ENCODE data around the gene PTPRN2. TPM values are rescaled to one million over a fixed set of nuclear protein-coding genes. Genes with fewer than 3 reads are reported as not detected.

The PTPRN2 gene
- total and polyA plus RNA-seq, 2 of the 8 experiments (the other 6 are each of a cell fraction or from before 2014, with no cell fraction given), result 2.6 to 4.5 TPM

- Histone ChIP-seq H4K20me1 (replicated peaks in 1 of 2; ENCODE audit: control insufficient read depth in 1 of 2, insufficient read depth in 2 of 2, low read length in 2 of 2) (no peaks in the 10 kb centered on the region), H3K9me3 (ENCODE audit: insufficient read depth in 2 of 2, low read depth in 1 of 2, low read length in 1 of 2) (no peaks in the 10 kb centered on the region; a peak in 1 of 4 replicates), H3K14ac (ENCODE audit: insufficient read length) (no peak overlapping the region), H4K91ac (replicated peaks; ENCODE audit: insufficient read length, low read length) (no peak overlapping the region), H2AK5ac (ENCODE audit: low read depth, low read length) (no peak overlapping the region), H2AFZ (ENCODE audit: low read length) (no peak overlapping the region), H3K4me3 (ENCODE audit: extremely low read depth in 1 of 4, insufficient read depth in 2 of 4, low read depth in 3 of 4, low read length in 4 of 4) (no peak overlapping the region), H2BK15ac (ENCODE audit: low read length) (no peak overlapping the region), H2BK5ac (ENCODE audit: low read depth, low read length) (no peak overlapping the region), H4K5ac (ENCODE audit: insufficient read length, low read depth, low read length) (no peak overlapping the region), H3K18ac (ENCODE audit: extremely low read depth, low read length) (no peak overlapping the region), H3K27ac (ENCODE audit: low read depth, low read length) (no peak overlapping the region), H3K23ac (ENCODE audit: insufficient read length) (no peak overlapping the region), H3K4ac (replicated peaks; ENCODE audit: insufficient read length, low read depth, low read length) (no peak overlapping the region), H3K4me1 (replicated peaks in 1 of 4; ENCODE audit: control insufficient read depth in 3 of 4, insufficient read depth in 4 of 4, low read length in 3 of 4) (peaks cover 0 to 13% (median 7%) of the 10 kb centered on the region in 4 experiments; a peak in 6 of 7 replicates), H3K27me3 (replicated peaks in 1 of 4; ENCODE audit: control insufficient read depth in 3 of 4, extremely low read depth in 1 of 4, insufficient read depth in 3 of 4, low read length in 3 of 4) (no peaks in the 10 kb centered on the region; a peak in 2 of 7 replicates), H3K79me1 (ENCODE audit: low read depth, low read length) (no peaks in the 10 kb centered on the region), H3K9ac (replicated peaks in 1 of 4; ENCODE audit: extremely low read depth in 1 of 4, low read depth in 3 of 4, low read length in 3 of 4) (no peak overlapping the region), H2BK20ac (ENCODE audit: low read length) (no peak overlapping the region), H2BK120ac (replicated peaks; ENCODE audit: low read depth, low read length) (no peak overlapping the region), H3K56ac (replicated peaks; ENCODE audit: insufficient read length, low read depth, low read length) (no peak overlapping the region), H3K79me2 (ENCODE audit: control insufficient read depth in 1 of 2, insufficient read depth in 2 of 2, low read length in 2 of 2) (no peaks in the 10 kb centered on the region), H3K36me3 (ENCODE audit: control insufficient read depth in 2 of 4, insufficient read depth in 4 of 4, low read length in 3 of 4) (no peaks in the 10 kb centered on the region), H2BK12ac (ENCODE audit: low read depth, low read length) (no peak overlapping the region), H3K23me2 (ENCODE audit: low read depth, low read length) (peaks cover 2% of the 10 kb centered on the region; the same call in 1 of the 2 replicates), H3K4me2 (ENCODE audit: insufficient read depth in 1 of 2, low read depth in 2 of 2, low read length in 2 of 2) (no peak overlapping the region), H4K8ac (ENCODE audit: extremely low read depth, insufficient read depth, low read length) (no peak overlapping the region; the same call in 1 of the 2 replicates)
- CTCF ChIA-PET (ENCODE audit: partially characterized antibody), result interaction anchor here (1.5 kb wide), 1 partner anchor 30 kb away, joined by 4 read pairs; no protein-coding TSS in a partner anchor
- FAIRE-seq, result no peak
- no peak for DNase-seq (ENCODE audit: low read depth in 1 of 2, low spot score in 2 of 2)
- WGBS, 2 experiments (ENCODE audit: extremely low coverage in 1 of 2, insufficient coverage in 1 of 2, insufficient read length in 1 of 2, insufficient replicate concordance in 2 of 2, low coverage in 1 of 2, low lambda C conversion rate in 2 of 2, missing lambda C conversion rate in 1 of 2), result 91% methylated on average over 34 of the region's 35 CpGs; no CpG with 5 or more reads in 1 of the 2 experiments
- POLR2A ChIA-PET (ENCODE audit: partially characterized antibody), result no interaction called here
- TF ChIP-seq TAF1 (IDR thresholded peaks at IDR 0.05; ENCODE audit: low read depth, low read length) (no peak), POLR2A (IDR thresholded peaks at IDR 0.05; ENCODE audit: control extremely low read depth in 1 of 2, low read depth in 2 of 2, low read length in 2 of 2) (no peak), CBX8 (IDR thresholded peaks at IDR 0.05; ENCODE audit: borderline replicate concordance, low read depth, low read length) (no peak), GABPA (IDR thresholded peaks at IDR 0.05; ENCODE audit: borderline replicate concordance, insufficient read depth, low read length) (no peak), TCF12 (IDR thresholded peaks at IDR 0.05; ENCODE audit: low read depth, low read length) (no peak), HDAC6 (IDR thresholded peaks at IDR 0.05; ENCODE audit: low read depth, low read length) (no peak), SIRT6 (IDR thresholded peaks at IDR 0.05; ENCODE audit: low read length) (no peak), SP4 (IDR thresholded peaks at IDR 0.05; ENCODE audit: low read length) (no peak), RNF2 (IDR thresholded peaks at IDR 0.05; ENCODE audit: borderline replicate concordance, low read depth, low read length, missing control alignments, poor library complexity, severe bottlenecking) (no peak), SUZ12 (IDR thresholded peaks at IDR 0.05; ENCODE audit: low read length) (no peak), ATF3 (IDR thresholded peaks at IDR 0.05; ENCODE audit: insufficient read depth, low read depth, low read length) (no peak), SIX5 (IDR thresholded peaks at IDR 0.05; ENCODE audit: low read depth, low read length) (no peak)
Observed at GRCh38 chr7:158389514-158390425, 197.9 kb downstream of the PTPRN2 start.

Data from H1 (cell line).